Measurements from ENCODE around the gene KIAA1217.

- TF ChIP-seq ZNF219 (CRISPR knock-in tag; IDR thresholded peaks at IDR 0.05; ENCODE audit: borderline replicate concordance) (no peak), MYBL2 (CRISPR knock-in tag; IDR thresholded peaks at IDR 0.05) (no peak), CTCF (IDR thresholded peaks at IDR 0.05) (no peak), NFE2L1 (CRISPR knock-in tag; IDR thresholded peaks at IDR 0.05) (no peak), FOXK1 (CRISPR knock-in tag; IDR thresholded peaks at IDR 0.05) (no peak)
These were observed 1.6 kb upstream of the KIAA1217 start for GRCh38 chr10:24207341-24207740.
